ENCODE results near the gene KDM1A. TPM values are rescaled to one million over a fixed set of nuclear protein-coding genes. Genes with fewer than 3 reads are reported as not detected.
A peak's percentile ranks its signal among the peaks of the same experiment; 100 is the strongest.

KDM1A gene
- total and polyA plus RNA-seq, 2 donors: 42.5 to 86.0 TPM

DNA sequence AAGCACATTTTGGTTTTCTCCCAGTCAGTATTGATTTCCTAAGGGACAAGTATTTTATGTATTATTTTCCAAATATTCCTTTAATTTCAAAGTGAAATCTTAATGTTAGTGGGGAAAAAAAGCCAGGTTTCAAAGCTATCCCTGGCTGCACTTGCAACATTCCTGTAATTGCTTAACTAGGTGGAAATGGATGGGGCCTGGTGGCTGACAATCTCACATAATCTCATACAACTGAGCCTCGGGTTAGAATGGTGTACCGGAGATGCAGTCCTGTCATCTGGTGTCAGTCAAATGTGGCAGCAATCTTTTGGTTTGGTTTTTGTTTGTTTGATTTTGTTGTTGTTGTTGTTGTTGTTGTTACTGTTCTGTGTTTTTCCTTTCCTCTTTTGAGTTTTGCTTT lies 46.1 kb downstream of the KDM1A start:
- DNase-seq (ENCODE audit: extremely low spot score): no peak
- Histone ChIP-seq H3K36me3 (ENCODE audit: insufficient read depth) (peaks cover 4% of the 10 kb centered on the region), H3K4me3 (ENCODE audit: low read depth, low read length) (no peak overlapping the region), H3K27ac (ENCODE audit: low read depth) (no peak overlapping the region), H3K4me1 (ENCODE audit: insufficient read depth) (no peaks in the 10 kb centered on the region)
- 82% methylated on average over 2 of the region's 2 CpGs for WGBS

DNA sequence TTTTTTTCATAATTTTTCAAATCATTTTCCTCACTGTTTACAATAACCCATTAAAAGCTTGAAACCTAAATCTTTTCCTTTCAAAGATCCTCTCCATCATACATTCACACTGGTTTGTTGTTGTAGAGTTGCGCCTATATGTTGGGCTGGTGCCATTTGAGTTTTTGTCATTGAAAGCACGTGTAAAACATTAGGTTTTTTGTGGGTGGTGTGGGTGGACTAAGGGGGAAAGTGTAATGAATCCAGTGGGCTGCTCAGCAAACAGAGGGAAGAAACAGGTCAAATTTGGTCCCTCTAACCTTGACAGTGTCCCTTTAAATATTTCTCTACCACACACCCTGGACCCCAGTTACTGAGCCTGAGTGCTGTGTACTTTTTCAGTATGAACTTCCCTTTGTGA lies 46.8 kb downstream of the KDM1A start:
- Histone ChIP-seq H3K4me1 (ENCODE audit: insufficient read depth) (no peaks in the 10 kb centered on the region), H3K27ac (ENCODE audit: low read depth) (no peak overlapping the region), H3K36me3 (ENCODE audit: insufficient read depth) (peaks cover 7% of the 10 kb centered on the region), H3K4me3 (ENCODE audit: low read depth, low read length) (no peak overlapping the region)
- no peak for DNase-seq (ENCODE audit: extremely low spot score)
- WGBS: 86% methylated on average over 2 of the region's 2 CpGs

DNA sequence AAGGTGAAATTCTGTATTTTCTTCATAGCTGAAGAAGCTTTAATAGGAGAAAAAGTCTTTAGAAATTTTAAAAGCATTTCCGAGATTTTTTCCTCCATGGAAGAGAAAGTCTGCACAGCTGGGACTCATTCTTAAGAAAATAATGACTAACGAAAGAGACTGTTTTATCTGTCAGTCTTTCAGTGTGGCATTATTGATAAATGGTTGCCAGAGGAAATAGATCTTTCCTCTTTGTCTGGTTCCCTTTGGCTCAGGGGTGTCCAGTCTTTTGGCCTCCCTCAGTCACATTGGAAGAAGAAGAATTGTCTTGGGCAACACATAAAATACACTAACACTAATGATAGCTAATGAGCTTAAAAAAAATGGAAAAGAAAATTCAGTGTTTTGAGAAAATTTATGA lies 49.9 kb downstream of the KDM1A start:
- Histone ChIP-seq H3K27ac (ENCODE audit: low read depth) (no peak overlapping the region), H3K4me1 (ENCODE audit: insufficient read depth) (no peaks in the 10 kb centered on the region), H3K36me3 (ENCODE audit: insufficient read depth) (peaks cover 6% of the 10 kb centered on the region), H3K4me3 (ENCODE audit: low read depth, low read length) (no peak overlapping the region)
- WGBS: 87% methylated on average over 2 of the region's 2 CpGs
- no peak for DNase-seq (ENCODE audit: extremely low spot score)

DNA sequence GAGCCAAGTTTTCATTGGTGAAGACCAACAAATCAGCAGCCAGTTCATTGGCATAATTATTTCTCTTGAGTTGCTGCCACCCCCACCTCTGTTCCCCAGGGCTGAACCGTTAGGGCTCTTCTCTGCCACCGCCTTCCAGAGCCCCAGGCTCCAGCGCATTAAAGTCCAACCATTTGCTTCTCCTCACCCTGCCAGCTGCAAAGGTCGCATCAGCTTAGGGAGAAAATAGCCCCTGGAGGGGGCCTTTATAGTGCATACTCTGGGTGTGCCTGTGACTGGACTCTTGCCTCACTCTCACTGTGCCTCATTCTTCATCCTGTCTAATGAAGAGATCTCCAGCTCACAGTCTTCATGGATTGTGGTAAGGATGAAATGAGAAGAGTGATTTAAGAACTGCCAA lies 50.4 kb downstream of the KDM1A start:
- 92% methylated on average over 4 of the region's 4 CpGs for WGBS
- no peak for DNase-seq (ENCODE audit: extremely low spot score)
- Histone ChIP-seq H3K4me3 (ENCODE audit: low read depth, low read length) (no peak overlapping the region), H3K4me1 (ENCODE audit: insufficient read depth) (no peaks in the 10 kb centered on the region), H3K36me3 (ENCODE audit: insufficient read depth) (peaks cover 6% of the 10 kb centered on the region), H3K27ac (ENCODE audit: low read depth) (no peak overlapping the region)

- Histone ChIP-seq H3K27ac (ENCODE audit: low read depth) (no peak overlapping the region), H3K4me1 (ENCODE audit: insufficient read depth) (no peaks in the 10 kb centered on the region), H3K36me3 (ENCODE audit: insufficient read depth) (peaks cover 6% of the 10 kb centered on the region), H3K4me3 (ENCODE audit: low read depth, low read length) (no peak overlapping the region)
- DNase-seq (ENCODE audit: extremely low spot score): no peak
Observed at GRCh38 chr1:23074012-23074411, 54.7 kb downstream of the KDM1A start.

DNA sequence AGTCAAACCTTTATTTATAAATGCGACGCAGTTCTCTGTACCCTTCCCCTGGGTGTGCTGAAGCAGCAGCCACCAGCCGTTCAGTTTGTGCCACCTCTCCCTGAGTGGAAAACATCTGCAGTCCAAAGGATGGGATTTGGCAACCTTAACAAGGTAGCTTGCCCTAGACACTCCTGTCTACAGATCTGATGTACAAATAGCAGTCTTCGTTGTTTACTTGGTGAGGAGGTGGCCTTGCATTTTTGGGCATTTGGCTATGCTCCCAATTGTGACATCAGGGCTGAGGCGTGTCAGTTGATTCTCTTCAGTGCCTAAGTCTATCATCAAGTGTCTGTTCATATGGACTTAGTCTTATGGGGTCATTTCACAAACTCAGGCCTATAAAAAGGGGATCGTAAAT lies 59.8 kb downstream of the KDM1A start:
- 62% methylated on average over 6 of the region's 6 CpGs for WGBS
- no peak for DNase-seq (ENCODE audit: extremely low spot score)
- Histone ChIP-seq H3K4me1 (ENCODE audit: insufficient read depth) (no peaks in the 10 kb centered on the region), H3K27ac (ENCODE audit: low read depth) (no peak overlapping the region), H3K4me3 (ENCODE audit: low read depth, low read length) (no peak overlapping the region), H3K36me3 (ENCODE audit: insufficient read depth) (peaks cover 4% of the 10 kb centered on the region)

DNA sequence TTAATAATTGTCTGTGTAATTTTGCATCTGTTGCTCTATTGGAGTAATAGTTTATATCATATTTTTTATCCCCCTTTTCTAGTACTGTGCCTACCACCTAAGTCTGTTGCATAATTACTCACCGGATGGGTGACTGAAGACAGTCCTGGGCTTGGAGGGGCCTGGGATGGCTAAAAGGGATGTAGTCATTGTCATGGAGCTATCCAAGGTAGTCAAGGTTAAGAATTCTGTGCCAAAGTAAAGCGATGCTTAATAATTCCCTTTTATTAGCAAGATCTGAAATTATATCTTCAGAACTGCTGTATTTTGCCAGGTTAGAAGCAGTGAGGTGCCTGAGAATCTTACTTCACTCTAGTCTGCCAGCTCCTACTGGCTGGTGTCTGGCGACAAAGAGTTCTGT lies 61.6 kb downstream of the KDM1A start:
- WGBS: 89% methylated on average over 3 of the region's 3 CpGs
- H3K27ac ChIP-seq (ENCODE audit: low read depth): no peak overlapping the region
- peaks cover 7% of the 10 kb centered on the region for H3K36me3 ChIP-seq (ENCODE audit: insufficient read depth)
- H3K4me3 ChIP-seq (ENCODE audit: low read depth, low read length): no peak overlapping the region
- no peaks in the 10 kb centered on the region for H3K4me1 ChIP-seq (ENCODE audit: insufficient read depth)
- no peak for DNase-seq (ENCODE audit: extremely low spot score)

- Histone ChIP-seq H3K4me1 (ENCODE audit: insufficient read depth) (no peaks in the 10 kb centered on the region), H3K36me3 (ENCODE audit: insufficient read depth) (peaks cover 7% of the 10 kb centered on the region), H3K27ac (ENCODE audit: low read depth) (no peak overlapping the region), H3K4me3 (ENCODE audit: low read depth, low read length) (no peak overlapping the region)
- WGBS: 91% methylated on average over 3 of the region's 3 CpGs
- no peak for DNase-seq (ENCODE audit: extremely low spot score)
Observed at GRCh38 chr1:23081376-23081775, 62.1 kb downstream of the KDM1A start.

- peaks cover 7% of the 10 kb centered on the region for H3K36me3 ChIP-seq (ENCODE audit: insufficient read depth)
- H3K27ac ChIP-seq (ENCODE audit: low read depth): no peak overlapping the region
- peak; percentile 23 for DNase-seq (ENCODE audit: extremely low spot score)
- H3K4me3 ChIP-seq (ENCODE audit: low read depth, low read length): no peak overlapping the region
- H3K4me1 ChIP-seq (ENCODE audit: insufficient read depth): no peaks in the 10 kb centered on the region
- 63% methylated on average over 5 of the region's 5 CpGs for WGBS
Observed at GRCh38 chr1:23083714-23084480, 64.6 kb downstream of the KDM1A start.

DNA sequence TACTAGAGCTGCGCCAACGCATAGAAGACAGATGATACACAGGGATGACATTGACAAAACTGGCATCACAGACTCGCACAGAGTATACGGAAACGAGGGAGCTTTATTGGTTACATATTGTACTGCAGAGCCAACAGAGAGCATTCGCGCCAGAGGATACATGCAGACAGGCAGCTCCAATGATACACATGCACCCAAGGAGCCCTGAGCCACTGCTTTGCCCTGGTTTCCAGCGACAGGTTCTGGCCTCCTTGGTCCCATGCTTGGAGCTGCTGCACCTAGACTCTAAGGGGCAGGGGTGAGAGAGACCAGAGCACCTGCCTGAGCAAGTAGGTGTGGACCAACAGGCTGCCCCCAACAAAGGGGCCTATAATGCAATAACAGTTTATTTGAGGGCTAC lies 65.6 kb downstream of the KDM1A start:
- 91% methylated on average over 8 of the region's 8 CpGs for WGBS
- Histone ChIP-seq H3K4me1 (ENCODE audit: insufficient read depth) (no peaks in the 10 kb centered on the region), H3K36me3 (ENCODE audit: insufficient read depth) (peaks cover 7% of the 10 kb centered on the region), H3K27ac (ENCODE audit: low read depth) (no peak overlapping the region), H3K4me3 (ENCODE audit: low read depth, low read length) (no peak overlapping the region)
- no peak for DNase-seq (ENCODE audit: extremely low spot score)

DNA sequence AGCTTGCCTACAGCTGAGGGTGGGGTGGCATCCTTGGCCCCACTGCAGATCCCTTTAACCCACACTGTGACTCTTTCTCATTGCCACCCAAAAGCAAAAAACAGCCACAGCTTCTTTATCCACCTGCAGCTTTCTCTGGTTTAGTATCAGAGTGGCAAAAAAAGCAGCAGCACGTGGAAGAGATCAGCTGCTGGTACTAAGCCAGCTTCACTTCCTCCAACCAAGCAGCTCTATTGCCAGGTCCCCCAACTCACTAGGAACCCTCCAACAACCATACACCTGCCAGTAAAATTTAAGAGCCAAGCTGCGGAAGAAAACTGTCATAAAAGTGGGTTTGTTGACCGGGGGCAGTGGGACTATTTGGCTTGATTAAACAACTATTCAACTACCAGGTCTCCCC lies 66.4 kb downstream of the KDM1A start:
- DNase-seq (ENCODE audit: extremely low spot score): no peak
- Histone ChIP-seq H3K27ac (ENCODE audit: low read depth) (no peak overlapping the region), H3K4me3 (ENCODE audit: low read depth, low read length) (no peak overlapping the region), H3K36me3 (ENCODE audit: insufficient read depth) (peaks cover 4% of the 10 kb centered on the region), H3K4me1 (ENCODE audit: insufficient read depth) (no peaks in the 10 kb centered on the region)
- 65% methylated on average over 3 of the region's 3 CpGs for WGBS

- WGBS: 93% methylated on average over 2 of the region's 2 CpGs
- no peaks in the 10 kb centered on the region for H3K4me1 ChIP-seq (ENCODE audit: insufficient read depth)
- H3K36me3 ChIP-seq (ENCODE audit: insufficient read depth): peaks cover 3% of the 10 kb centered on the region
Observed at GRCh38 chr1:23088027-23088426, 68.8 kb downstream of the KDM1A start.

GRCh38 chr1:23090056-23090455 lies 70.8 kb downstream of the KDM1A start:
- Histone ChIP-seq H3K27ac (ENCODE audit: low read depth) (no peak overlapping the region), H3K36me3 (ENCODE audit: insufficient read depth) (peaks cover 3% of the 10 kb centered on the region), H3K4me1 (ENCODE audit: insufficient read depth) (no peaks in the 10 kb centered on the region), H3K4me3 (ENCODE audit: low read depth, low read length) (no peak overlapping the region)
- no peak for DNase-seq (ENCODE audit: extremely low spot score)
- WGBS: 100% methylated on average over 1 of the region's 1 CpG

More at GRCh38 chr1:23088027-23088426, 68.8 kb downstream of the KDM1A start:
- Histone ChIP-seq H3K4me3 (ENCODE audit: low read depth, low read length) (no peak overlapping the region), H3K27ac (ENCODE audit: low read depth) (no peak overlapping the region)
- DNase-seq (ENCODE audit: extremely low spot score): no peak

- Histone ChIP-seq H3K4me1 (ENCODE audit: insufficient read depth) (no peaks in the 10 kb centered on the region), H3K27ac (ENCODE audit: low read depth) (no peak overlapping the region), H3K36me3 (ENCODE audit: insufficient read depth) (no peaks in the 10 kb centered on the region), H3K4me3 (ENCODE audit: low read depth, low read length) (no peak overlapping the region)
- WGBS: 92% methylated on average over 7 of the region's 7 CpGs
- DNase-seq (ENCODE audit: extremely low spot score): no peak
Observed at GRCh38 chr1:23091545-23091944, 72.3 kb downstream of the KDM1A start.

DNA sequence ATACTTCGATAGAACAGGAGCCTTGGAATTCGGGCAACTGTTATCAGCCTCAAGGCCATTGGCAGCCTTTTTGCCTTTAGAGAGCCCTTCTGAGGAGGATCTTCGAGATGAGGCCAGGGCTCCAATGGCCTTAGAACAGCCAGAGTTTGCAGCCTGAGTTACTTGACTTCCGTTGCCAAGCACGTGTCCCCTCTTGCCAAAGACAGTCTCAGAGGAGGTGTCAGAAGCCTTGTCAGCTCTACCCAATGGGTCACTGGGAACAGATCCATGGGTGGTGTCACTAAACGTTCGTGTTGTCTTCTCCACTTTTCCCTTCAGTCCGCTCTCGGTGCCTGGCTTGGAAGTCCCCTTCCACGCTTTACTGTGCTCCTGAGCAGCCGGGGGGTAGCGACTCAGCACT lies 73.2 kb downstream of the KDM1A start:
- Histone ChIP-seq H3K36me3 (ENCODE audit: insufficient read depth) (no peaks in the 10 kb centered on the region), H3K4me3 (ENCODE audit: low read depth, low read length) (no peak overlapping the region), H3K27ac (ENCODE audit: low read depth) (no peak overlapping the region), H3K4me1 (ENCODE audit: insufficient read depth) (no peaks in the 10 kb centered on the region)
- 84% methylated on average over 12 of the region's 12 CpGs for WGBS
- DNase-seq (ENCODE audit: extremely low spot score): no peak
